ENCODE measurements around the gene NFIA.
"Not testable (repeated sequence)": the region's sequence is repeated elsewhere in the genome, so short reads cannot be mapped to it uniquely, and the experiment has no call there.

The NFIA gene

GRCh38 chr1:61447968-61448430 lies 365.6 kb downstream of the NFIA start:
- no peak for DNase-seq

- DNase-seq: no peak
These were observed 366.6 kb downstream of the NFIA start for GRCh38 chr1:61448914-61449313.

- no peak for DNase-seq
These were observed 367.0 kb downstream of the NFIA start for GRCh38 chr1:61449410-61449809.

- no peak for DNase-seq
These were observed 368.1 kb downstream of the NFIA start for GRCh38 chr1:61450454-61450853.

GRCh38 chr1:61450872-61451571 lies 368.7 kb downstream of the NFIA start:
- DNase-seq: no peak

GRCh38 chr1:61451572-61451968 lies 369.2 kb downstream of the NFIA start:
- DNase-seq: no peak

GRCh38 chr1:61452176-61453035 lies 370.0 kb downstream of the NFIA start:
- no peak for DNase-seq

GRCh38 chr1:61453111-61453961 lies 371.0 kb downstream of the NFIA start:
- DNase-seq: peak; percentile 28

GRCh38 chr1:61455400-61455799 lies 373.0 kb downstream of the NFIA start:
- no peak for DNase-seq

GRCh38 chr1:61457526-61458040 lies 375.2 kb downstream of the NFIA start:
- DNase-seq: no peak

- DNase-seq: no peak
These were observed 377.0 kb downstream of the NFIA start for GRCh38 chr1:61459345-61459744.

GRCh38 chr1:61460191-61460590 lies 377.8 kb downstream of the NFIA start:
- DNase-seq: no peak

- DNase-seq: no peak
These were observed 379.3 kb downstream of the NFIA start for GRCh38 chr1:61461406-61462384.

GRCh38 chr1:61462628-61463027 lies 380.3 kb downstream of the NFIA start:
- DNase-seq: no peak

GRCh38 chr1:61463220-61463619 lies 380.9 kb downstream of the NFIA start:
- DNase-seq: no peak

GRCh38 chr1:61467836-61468235 lies 385.5 kb downstream of the NFIA start:
- not testable (repeated sequence) for DNase-seq

- no peak for DNase-seq
These were observed 387.0 kb downstream of the NFIA start for GRCh38 chr1:61469365-61469764.

GRCh38 chr1:61472876-61473275 lies 390.5 kb downstream of the NFIA start:
- DNase-seq: no peak

- no peak for DNase-seq
These were observed 392.0 kb downstream of the NFIA start for GRCh38 chr1:61474269-61474817.

GRCh38 chr1:61474963-61475362 lies 392.6 kb downstream of the NFIA start:
- no peak for DNase-seq

- no peak for DNase-seq
These were observed 394.9 kb downstream of the NFIA start for GRCh38 chr1:61477301-61477700.
